Measurements from ENCODE around the gene FCRLA. TPM values are rescaled to one million over a fixed set of nuclear protein-coding genes. Genes with fewer than 3 reads are reported as not detected.

Gene FCRLA
- total and polyA plus RNA-seq, 2 donors (not counting 3 experiments of a cell fraction or from before 2014, with no cell fraction given): not detected

- Histone ChIP-seq H3K4me2 (ENCODE audit: insufficient read depth, low read length) (no peak overlapping the region), H4K20me1 (replicated peaks; ENCODE audit: control insufficient read depth, extremely low read depth, insufficient read depth, low read length) (no peaks in the 10 kb centered on the region), H3K27ac (ENCODE audit: insufficient read depth, low read depth, low read length) (no peak overlapping the region), H3K4me1 (ENCODE audit: control insufficient read depth, extremely low read depth, insufficient read depth, low read length) (no peaks in the 10 kb centered on the region), H3K9ac (replicated peaks; ENCODE audit: extremely low read depth, insufficient read depth, low read length) (no peak overlapping the region), H3K9me1 (replicated peaks; ENCODE audit: control insufficient read depth, extremely low read depth, insufficient read depth, low read length) (peaks cover 2% of the 10 kb centered on the region), H2AFZ (ENCODE audit: low read depth, low read length) (no peak overlapping the region), H3K9me3 (replicated peaks; ENCODE audit: control insufficient read depth, insufficient read depth, low read length) (no peaks in the 10 kb centered on the region), H3K27me3 (ENCODE audit: control insufficient read depth in 2 of 2, insufficient read depth in 2 of 2, low read length in 2 of 2) (peaks cover 6 to 25% of the 10 kb centered on the region in 2 experiments), H3K36me3 (ENCODE audit: control insufficient read depth in 2 of 2, extremely low read depth in 1 of 2, insufficient read depth in 2 of 2, low read length in 2 of 2) (no peaks in the 10 kb centered on the region), H3K79me2 (ENCODE audit: control insufficient read depth, insufficient read depth, low read length) (no peaks in the 10 kb centered on the region), H3K4me3 (replicated peaks in 1 of 3; ENCODE audit: insufficient read depth in 1 of 3, low read depth in 1 of 3, low read length in 3 of 3) (no peak overlapping the region)
- CTCF ChIA-PET: no interaction called here
- intact Hi-C loops (cut with micrococcal nuclease): no loop called here
- DNase-seq (ENCODE audit: low read depth, low spot score): no peak
- no TSS peak for BruUV-seq (replicated peaks)
- dilution Hi-C loops (cut with MboI; ENCODE audit: extremely low pct_ligation_motif_present, low sequenced_read_pairs): no loop called here
- TF ChIP-seq GATA2 (IDR thresholded peaks at IDR 0.05; ENCODE audit: insufficient read depth, insufficient read length, low read depth, low read length): no peak
- POLR2A ChIA-PET: no interaction called here
- FAIRE-seq: no peak
Measured at GRCh38 chr1:161710560-161710959, 3.5 kb downstream of the FCRLA start.

DNA sequence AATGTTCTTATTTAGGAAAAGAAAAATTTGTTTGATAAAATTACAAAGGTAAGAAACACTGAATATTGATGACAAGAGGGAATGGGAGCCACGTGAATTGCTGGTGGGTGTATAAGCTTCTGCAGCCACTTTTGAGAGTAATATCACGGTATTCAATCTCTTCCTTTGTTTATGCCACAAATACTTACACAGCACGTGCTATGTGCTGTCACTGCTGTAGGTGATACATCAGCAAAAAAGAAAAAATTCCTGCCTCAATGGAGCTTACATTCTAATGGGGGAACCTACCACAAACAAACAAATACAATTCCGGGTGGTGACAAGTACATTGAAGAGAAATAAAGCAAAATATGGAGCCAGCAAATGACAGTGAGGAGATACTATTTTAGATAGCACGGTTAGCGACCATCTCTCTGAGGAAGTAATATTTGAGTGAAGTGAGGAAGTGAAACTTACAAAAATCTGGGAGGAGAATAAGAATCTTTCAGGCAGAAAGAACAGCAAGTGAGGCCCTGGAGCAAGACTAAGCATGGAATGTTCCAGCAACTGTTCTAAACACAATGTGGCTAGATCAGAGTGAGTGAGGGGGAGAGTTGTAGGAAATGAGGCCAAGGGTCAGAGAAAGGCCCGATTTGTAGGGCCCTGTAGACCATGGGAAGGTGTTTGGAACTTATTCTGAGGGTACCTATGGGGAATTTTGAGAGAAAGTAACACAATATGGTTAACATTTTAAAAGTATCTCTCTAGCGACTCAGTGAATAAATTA is 11.7 kb downstream of the FCRLA start:
- DNase-seq (ENCODE audit: low read depth, low spot score) (no peak), FAIRE-seq (no peak)
- Histone ChIP-seq H2AFZ (ENCODE audit: low read depth, low read length) (no peak overlapping the region), H3K9me1 (replicated peaks; ENCODE audit: control insufficient read depth, extremely low read depth, insufficient read depth, low read length) (peaks cover 2% of the 10 kb centered on the region), H3K79me2 (ENCODE audit: control insufficient read depth, insufficient read depth, low read length) (no peaks in the 10 kb centered on the region), H3K4me1 (ENCODE audit: control insufficient read depth, extremely low read depth, insufficient read depth, low read length) (no peaks in the 10 kb centered on the region), H4K20me1 (replicated peaks; ENCODE audit: control insufficient read depth, extremely low read depth, insufficient read depth, low read length) (no peaks in the 10 kb centered on the region), H3K9ac (replicated peaks; ENCODE audit: extremely low read depth, insufficient read depth, low read length) (no peak overlapping the region), H3K27me3 (ENCODE audit: control insufficient read depth in 2 of 2, insufficient read depth in 2 of 2, low read length in 2 of 2) (peaks cover 16 to 21% of the 10 kb centered on the region in 2 experiments), H3K9me3 (replicated peaks; ENCODE audit: control insufficient read depth, insufficient read depth, low read length) (no peaks in the 10 kb centered on the region), H3K4me3 (replicated peaks in 1 of 3; ENCODE audit: insufficient read depth in 1 of 3, low read depth in 1 of 3, low read length in 3 of 3) (no peak overlapping the region), H3K36me3 (ENCODE audit: control insufficient read depth in 2 of 2, extremely low read depth in 1 of 2, insufficient read depth in 2 of 2, low read length in 2 of 2) (no peaks in the 10 kb centered on the region), H3K27ac (ENCODE audit: insufficient read depth, low read depth, low read length) (no peak overlapping the region), H3K4me2 (ENCODE audit: insufficient read depth, low read length) (no peak overlapping the region)
- ChIA-PET CTCF (no interaction called here), POLR2A (interaction anchor here (0.6 kb wide), 1 partner anchor 39 kb away, joined by 3 read pairs; no protein-coding TSS in a partner anchor)
- no TSS peak for BruUV-seq (replicated peaks)
- dilution Hi-C loops (cut with MboI; ENCODE audit: extremely low pct_ligation_motif_present, low sequenced_read_pairs): no loop called here
- no peak for TF ChIP-seq POLR2AphosphoS5 (IDR thresholded peaks at IDR 0.05; ENCODE audit: insufficient read depth, low read depth, low read length)
- TF ChIP-seq, protein P1, sequence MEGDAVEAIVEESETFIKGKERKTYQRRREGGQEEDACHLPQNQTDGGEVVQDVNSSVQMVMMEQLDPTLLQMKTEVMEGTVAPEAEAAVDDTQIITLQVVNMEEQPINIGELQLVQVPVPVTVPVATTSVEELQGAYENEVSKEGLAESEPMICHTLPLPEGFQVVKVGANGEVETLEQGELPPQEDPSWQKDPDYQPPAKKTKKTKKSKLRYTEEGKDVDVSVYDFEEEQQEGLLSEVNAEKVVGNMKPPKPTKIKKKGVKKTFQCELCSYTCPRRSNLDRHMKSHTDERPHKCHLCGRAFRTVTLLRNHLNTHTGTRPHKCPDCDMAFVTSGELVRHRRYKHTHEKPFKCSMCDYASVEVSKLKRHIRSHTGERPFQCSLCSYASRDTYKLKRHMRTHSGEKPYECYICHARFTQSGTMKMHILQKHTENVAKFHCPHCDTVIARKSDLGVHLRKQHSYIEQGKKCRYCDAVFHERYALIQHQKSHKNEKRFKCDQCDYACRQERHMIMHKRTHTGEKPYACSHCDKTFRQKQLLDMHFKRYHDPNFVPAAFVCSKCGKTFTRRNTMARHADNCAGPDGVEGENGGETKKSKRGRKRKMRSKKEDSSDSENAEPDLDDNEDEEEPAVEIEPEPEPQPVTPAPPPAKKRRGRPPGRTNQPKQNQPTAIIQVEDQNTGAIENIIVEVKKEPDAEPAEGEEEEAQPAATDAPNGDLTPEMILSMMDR (IDR thresholded peaks at IDR 0.05; ENCODE audit: extremely low read depth in 1 of 2, insufficient read depth in 1 of 2, low read depth in 1 of 2, low read length in 2 of 2): no peak
- TF ChIP-seq JUN (IDR thresholded peaks at IDR 0.05; ENCODE audit: borderline replicate concordance, insufficient read depth, insufficient read length, low read depth): no peak
- intact Hi-C loops (cut with micrococcal nuclease): no loop called here

Data from endothelial cell of umbilical vein (primary cell).